Tibial nerve (tissue), 4 donors: ENCODE results near the gene PRDM11. TPM values are rescaled to one million over a fixed set of nuclear protein-coding genes. Genes with fewer than 3 reads are reported as not detected.

Experiments
- DNase-seq, 2 donors: peaks; one replicate each; pipeline ENCODE4 v3.0.0-alpha.2; 2019; ENCODE audit warnings: low spot score in 2 of 2
- H3K27ac ChIP-seq, 4 donors: fragments of 200-600 bp; sonication (generic) in 3 of 4; one replicate each; pipeline ENCODE4 v1.5.1; 2017 to 2019; ENCODE audit warnings: mild to moderate bottlenecking in 1 of 4
- H3K27me3 ChIP-seq, 2 donors: fragments of 200-600 bp; sonication (generic) in 1 of 2; one replicate each; pipeline versions ENCODE4 v1.5.1 to v1.6.0; 2017 to 2019
- H3K36me3 ChIP-seq, 3 donors: fragments of 200-600 bp; sonication (generic); one replicate each; pipeline ENCODE4 v1.5.1; 2018 to 2019
- H3K4me1 ChIP-seq, 4 donors: fragments of 200-600 bp; sonication (generic) in 3 of 4; one replicate each; pipeline ENCODE4 v1.5.1; 2017 to 2019
- H3K4me3 ChIP-seq, 4 donors: fragments of 200-600 bp; sonication (generic) in 3 of 4; one replicate each; pipeline ENCODE4 v1.5.1; 2017 to 2019; ENCODE audit warnings: mild to moderate bottlenecking in 1 of 4, moderate library complexity in 1 of 4
- H3K9me3 ChIP-seq, 4 donors: fragments of 200-600 bp; sonication (generic) in 3 of 4; one replicate each; pipeline ENCODE4 v1.5.1; 2017 to 2019
- CTCF ChIP-seq, 5 experiments: fragments of 200-600 bp in 3 of 5; fragments of 450-650 bp in 2 of 5; sonication (generic) in 3 of 5; IDR thresholded peaks; one replicate each; pipeline ENCODE4 v1.5.1; 2016 to 2019; ENCODE audit warnings: antibody characterized with exemption in 5 of 5, mild to moderate bottlenecking in 3 of 5, moderate library complexity in 2 of 5
- EP300 ChIP-seq, 2 donors: sonication (generic); formaldehyde crosslinking; IDR thresholded peaks; one replicate each; pipeline ENCODE4 v1.6.1; 2017; ENCODE audit warnings: antibody characterized with exemption in 2 of 2, mild to moderate bottlenecking in 1 of 2
- POLR2A ChIP-seq, 2 donors: fragments of 450-650 bp; IDR thresholded peaks; one replicate each; pipeline ENCODE4 v1.6.1; 2017; ENCODE audit warnings: antibody characterized with exemption in 2 of 2, mild to moderate bottlenecking in 2 of 2, moderate library complexity in 2 of 2
- WGBS, 2 donors: methylation state at CpG; one replicate each; pipeline ENCODE4 v1.1.5; 2018; 5-methylcytosine and 5-hydroxymethylcytosine counted together
- total RNA-seq, 4 donors: library from RNA; depleted of rRNA; stranded (reverse); fragments of >200 nt; gene quantifications; one replicate each; pipeline ENCODE4 v1.1.0, GENCODE V29; 2016

The PRDM11 gene
- total RNA-seq, 4 donors from 2014 or later, result 17.5 to 26.1 (median 25.8) TPM

GRCh38 chr11:45269678-45270077 lies 123.2 kb downstream of the PRDM11 start:
- H3K27me3 ChIP-seq, result peaks cover 0 to 60% of the 10 kb centered on the region in 2 donors
- H3K36me3 ChIP-seq, result no peaks in the 10 kb centered on the region
- TF ChIP-seq POLR2A (IDR thresholded peaks at IDR 0.05) (no peak), CTCF (IDR thresholded peaks at IDR 0.05) (no peak), EP300 (IDR thresholded peaks at IDR 0.05) (no peak)
- DNase-seq, result no peak
- H3K27ac ChIP-seq, result no peak overlapping the region
- H3K4me3 ChIP-seq, result no peak overlapping the region
- H3K9me3 ChIP-seq, result no peaks in the 10 kb centered on the region
- no peaks in the 10 kb centered on the region for H3K4me1 ChIP-seq

- H3K4me3 ChIP-seq, result no peak overlapping the region
- peaks cover 0 to 63% of the 10 kb centered on the region in 2 donors for H3K27me3 ChIP-seq
- DNase-seq, result no peak
- no peak overlapping the region for H3K27ac ChIP-seq
- no peaks in the 10 kb centered on the region for H3K9me3 ChIP-seq
- 57 to 68% methylated on average over 4 of the region's 4 CpGs for WGBS, 2 donors
- H3K36me3 ChIP-seq, result no peaks in the 10 kb centered on the region
- no peaks in the 10 kb centered on the region for H3K4me1 ChIP-seq
- TF ChIP-seq EP300 (IDR thresholded peaks at IDR 0.05) (no peak), CTCF (IDR thresholded peaks at IDR 0.05) (no peak), POLR2A (IDR thresholded peaks at IDR 0.05) (no peak)
These were observed 124.7 kb downstream of the PRDM11 start for GRCh38 chr11:45270946-45271716.

GRCh38 chr11:45272701-45273100 lies 126.3 kb downstream of the PRDM11 start:
- Histone ChIP-seq H3K36me3 (no peaks in the 10 kb centered on the region), H3K4me1 (no peaks in the 10 kb centered on the region), H3K27ac (no peak overlapping the region), H3K27me3 (peaks cover 0 to 55% of the 10 kb centered on the region in 2 donors), H3K9me3 (no peaks in the 10 kb centered on the region), H3K4me3 (no peak overlapping the region)
- TF ChIP-seq EP300 (IDR thresholded peaks at IDR 0.05) (no peak), CTCF (IDR thresholded peaks at IDR 0.05) (no peak), POLR2A (IDR thresholded peaks at IDR 0.05) (no peak)
- DNase-seq, result no peak
- 57 to 59% methylated on average over 2 of the region's 2 CpGs for WGBS, 2 donors

GRCh38 chr11:45273509-45273908 lies 127.1 kb downstream of the PRDM11 start:
- Histone ChIP-seq H3K4me3 (no peak overlapping the region), H3K27me3 (peaks cover 0 to 53% of the 10 kb centered on the region in 2 donors), H3K9me3 (no peaks in the 10 kb centered on the region), H3K27ac (no peak overlapping the region), H3K4me1 (no peaks in the 10 kb centered on the region), H3K36me3 (no peaks in the 10 kb centered on the region)
- TF ChIP-seq CTCF (IDR thresholded peaks at IDR 0.05) (no peak), EP300 (IDR thresholded peaks at IDR 0.05) (no peak), POLR2A (IDR thresholded peaks at IDR 0.05) (no peak)
- WGBS, 2 donors, result 71 to 73% methylated on average over 6 of the region's 6 CpGs
- DNase-seq, result no peak

- H3K4me3 ChIP-seq, result no peak overlapping the region
- peaks cover 0 to 3% (median 0%) of the 10 kb centered on the region in 4 donors for H3K9me3 ChIP-seq
- no peaks in the 10 kb centered on the region for H3K36me3 ChIP-seq
- no peak overlapping the region for H3K27ac ChIP-seq
- H3K27me3 ChIP-seq, result peaks cover 0 to 48% of the 10 kb centered on the region in 2 donors
- DNase-seq, result no peak
- H3K4me1 ChIP-seq, result no peaks in the 10 kb centered on the region
- WGBS, 2 donors, result 50 to 74% methylated on average over 4 of the region's 4 CpGs
- no peak for TF ChIP-seq POLR2A (IDR thresholded peaks at IDR 0.05)
- no peak for TF ChIP-seq EP300 (IDR thresholded peaks at IDR 0.05)
- TF ChIP-seq CTCF (IDR thresholded peaks at IDR 0.05), result no peak
These were observed 127.8 kb downstream of the PRDM11 start for GRCh38 chr11:45274206-45274605.
